Activated T-cell treated with anti-CD3 and anti-CD28 coated beads, Interleukin-2, amount 50 U/mL, for 48 hours (primary cell): Measurements from ENCODE around the gene STK40.

Experiments used
- DNase-seq, 2 experiments: peaks; one replicate each; pipeline ENCODE4 v3.0.0-alpha.2; 2020

Gene STK40

DNA sequence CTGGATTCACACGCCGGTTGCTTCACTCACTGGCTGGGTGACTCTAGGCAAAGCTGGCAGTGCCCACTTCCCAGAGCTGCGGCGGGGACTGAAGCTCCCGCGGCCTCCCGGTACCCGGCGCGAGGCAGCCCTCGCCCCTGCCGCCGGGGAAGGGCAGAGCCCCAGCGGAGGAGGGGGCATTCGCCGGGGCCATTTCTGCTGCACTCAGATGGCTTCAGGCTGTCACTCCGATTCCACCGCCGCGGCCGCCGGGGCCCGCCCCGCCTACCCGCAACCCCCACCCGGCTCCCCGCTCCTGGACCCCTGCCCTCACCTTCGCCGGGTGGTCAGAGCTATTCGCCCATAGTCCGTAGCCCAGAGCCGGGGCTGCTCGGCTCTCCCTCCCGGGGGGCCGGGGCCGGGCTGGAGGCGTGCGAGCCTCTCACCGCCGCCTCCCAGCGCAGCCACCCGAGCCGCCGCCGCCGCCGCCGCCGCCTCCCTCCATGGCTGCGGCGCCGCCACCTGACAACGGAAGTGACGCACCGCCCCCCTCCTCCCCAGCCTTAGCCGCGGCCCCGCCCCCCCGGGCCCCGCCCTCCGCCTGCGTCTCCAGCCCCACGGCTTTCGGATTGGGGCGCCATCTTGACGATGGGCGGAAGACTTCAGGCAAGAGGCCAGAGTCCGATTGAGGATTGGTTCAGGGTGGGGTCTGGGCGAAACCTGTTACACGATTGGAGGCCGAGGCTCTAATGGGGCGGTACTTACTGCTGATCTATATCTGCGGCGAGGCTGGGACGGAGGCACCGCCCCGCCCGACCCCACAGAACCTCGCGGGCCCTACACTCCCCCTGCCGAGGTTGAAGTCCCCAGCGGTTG, at the start of gene STK40:
TSS of gene STK40 (minus strand) at position 515 of the 855 bp plus-strand sequence. CDS start 24,592 bp downstream, outside the sequence.
- DNase-seq = peak; percentile 98

GRCh38 chr1:36433102-36433501, 47.4 kb upstream of the STK40 start:
- no peak for DNase-seq

DNA sequence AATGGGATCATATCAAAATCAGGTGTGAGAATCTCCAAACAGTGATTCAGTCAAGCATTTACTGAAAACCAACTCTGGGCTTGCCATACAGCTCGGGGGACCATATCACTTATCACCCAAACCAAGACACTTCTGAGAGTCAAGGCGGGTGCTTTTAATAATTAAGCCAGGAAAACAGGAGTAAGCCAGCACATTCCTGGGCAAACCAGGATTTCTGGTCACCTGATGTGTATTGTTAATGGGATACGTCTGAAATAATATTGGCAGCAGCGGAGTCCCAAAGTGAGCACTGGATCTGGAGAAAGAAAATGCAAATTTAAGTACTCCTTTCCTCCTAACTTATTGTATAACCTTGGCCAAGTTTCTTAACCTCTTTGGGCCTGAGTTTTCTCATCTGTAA, 46.9 kb upstream of the STK40 start:
- DNase-seq = no peak

GRCh38 chr1:36425791-36426190, 40.1 kb upstream of the STK40 start:
- peak in 1 of 2 experiments; percentile 31 for DNase-seq

- no peak for DNase-seq
Observed at GRCh38 chr1:36421649-36422048, 35.9 kb upstream of the STK40 start.

DNA sequence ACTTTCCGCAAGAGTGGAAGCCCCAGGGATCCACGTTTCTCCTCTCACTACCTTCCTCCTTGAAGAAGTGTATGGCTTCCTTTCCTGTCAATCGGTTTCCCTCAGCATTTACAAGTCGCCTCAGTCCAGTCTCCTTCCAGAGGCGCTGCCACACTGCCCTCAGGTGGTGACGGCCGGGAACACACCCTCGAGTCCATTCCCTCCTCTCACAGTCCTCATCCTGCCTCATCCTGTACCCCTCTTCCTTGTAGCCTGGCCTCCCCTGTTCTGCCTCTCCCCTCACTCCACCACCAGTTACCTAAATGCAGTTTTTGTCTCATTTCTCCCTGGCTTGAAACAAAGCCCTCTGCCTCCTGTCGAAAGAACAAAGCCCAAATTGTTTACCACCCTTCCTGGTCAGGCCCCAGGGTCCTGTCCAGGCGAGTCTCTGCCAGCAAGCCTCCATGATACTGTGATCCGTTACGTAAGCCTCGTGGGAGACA, 35.2 kb upstream of the STK40 start:
- DNase-seq = peak; percentile 97 to 98

DNA sequence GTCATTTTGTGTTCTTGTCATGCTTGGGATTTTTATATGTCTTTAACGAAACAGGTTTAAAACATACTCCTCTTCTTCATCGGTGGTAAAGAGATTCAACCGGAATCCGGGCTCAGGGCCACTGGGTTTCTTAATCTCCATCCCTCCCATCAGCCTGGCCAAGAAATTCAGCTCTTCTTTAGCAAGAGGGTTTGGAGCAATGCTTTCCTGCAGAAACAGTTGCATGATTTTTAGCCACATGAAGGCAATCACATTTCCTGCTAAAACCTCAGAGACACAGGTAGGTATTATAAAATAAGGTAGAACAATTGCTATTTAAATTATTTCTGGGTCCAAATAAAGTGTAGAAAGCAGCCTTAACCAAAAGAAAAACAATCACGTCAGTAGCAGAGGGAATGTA, 34.7 kb upstream of the STK40 start:
- no peak for DNase-seq

GRCh38 chr1:36419569-36419968, 33.8 kb upstream of the STK40 start:
- no peak for DNase-seq

- no peak for DNase-seq
Observed at GRCh38 chr1:36419140-36419539, 33.4 kb upstream of the STK40 start.

GRCh38 chr1:36417931-36418330, 32.2 kb upstream of the STK40 start:
- DNase-seq = no peak

DNA sequence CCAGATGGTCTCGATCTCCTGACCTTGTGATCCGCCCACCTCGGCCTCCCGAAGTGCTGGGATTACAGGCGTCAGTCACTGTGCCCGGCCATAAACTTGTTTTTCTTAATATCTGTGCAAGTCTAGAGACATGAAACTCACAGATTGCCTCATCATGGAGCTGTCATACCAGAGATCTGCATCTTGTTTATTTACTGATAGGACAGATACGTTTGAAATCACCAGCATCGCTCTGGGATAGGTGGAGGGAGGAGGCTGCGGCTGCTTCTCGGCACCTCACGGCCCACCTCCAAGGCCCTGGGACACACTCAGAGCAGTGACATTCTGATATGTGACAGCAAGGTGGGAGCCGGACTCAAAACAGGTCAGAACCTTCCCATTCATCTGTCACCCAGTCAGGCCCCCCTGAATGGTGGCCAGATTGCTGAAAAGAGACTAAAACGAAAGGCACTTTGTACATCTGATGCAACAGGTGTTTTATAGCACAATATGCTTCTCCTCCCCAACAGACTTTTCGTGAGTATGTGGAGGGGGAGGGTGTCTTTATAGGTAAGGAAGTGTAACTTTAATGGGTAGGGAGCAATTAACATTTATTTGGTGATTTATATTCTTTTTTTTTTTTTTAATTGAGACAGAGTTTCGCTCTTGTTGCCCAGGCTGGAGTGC, 30.1 kb upstream of the STK40 start:
- DNase-seq = no peak

DNA sequence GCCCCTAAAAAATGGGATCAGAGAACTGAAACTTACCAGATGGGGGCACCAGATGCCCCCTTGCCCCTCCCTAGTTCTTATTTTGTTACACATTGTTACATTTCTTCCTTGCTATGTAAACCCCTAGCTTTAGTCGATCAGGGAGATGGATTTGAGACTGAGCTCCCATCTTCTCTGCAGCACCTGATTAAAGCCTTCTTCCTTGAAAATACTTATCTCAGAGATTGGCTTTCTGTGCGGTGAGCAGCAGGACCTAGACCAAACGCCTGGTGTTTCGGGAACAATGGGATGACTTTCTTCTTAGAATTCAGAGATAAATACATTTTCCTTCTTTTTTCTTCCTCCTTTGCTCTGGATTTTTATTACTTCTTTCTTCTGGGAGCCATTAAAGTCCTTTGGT, 28.7 kb upstream of the STK40 start:
- no peak for DNase-seq

DNA sequence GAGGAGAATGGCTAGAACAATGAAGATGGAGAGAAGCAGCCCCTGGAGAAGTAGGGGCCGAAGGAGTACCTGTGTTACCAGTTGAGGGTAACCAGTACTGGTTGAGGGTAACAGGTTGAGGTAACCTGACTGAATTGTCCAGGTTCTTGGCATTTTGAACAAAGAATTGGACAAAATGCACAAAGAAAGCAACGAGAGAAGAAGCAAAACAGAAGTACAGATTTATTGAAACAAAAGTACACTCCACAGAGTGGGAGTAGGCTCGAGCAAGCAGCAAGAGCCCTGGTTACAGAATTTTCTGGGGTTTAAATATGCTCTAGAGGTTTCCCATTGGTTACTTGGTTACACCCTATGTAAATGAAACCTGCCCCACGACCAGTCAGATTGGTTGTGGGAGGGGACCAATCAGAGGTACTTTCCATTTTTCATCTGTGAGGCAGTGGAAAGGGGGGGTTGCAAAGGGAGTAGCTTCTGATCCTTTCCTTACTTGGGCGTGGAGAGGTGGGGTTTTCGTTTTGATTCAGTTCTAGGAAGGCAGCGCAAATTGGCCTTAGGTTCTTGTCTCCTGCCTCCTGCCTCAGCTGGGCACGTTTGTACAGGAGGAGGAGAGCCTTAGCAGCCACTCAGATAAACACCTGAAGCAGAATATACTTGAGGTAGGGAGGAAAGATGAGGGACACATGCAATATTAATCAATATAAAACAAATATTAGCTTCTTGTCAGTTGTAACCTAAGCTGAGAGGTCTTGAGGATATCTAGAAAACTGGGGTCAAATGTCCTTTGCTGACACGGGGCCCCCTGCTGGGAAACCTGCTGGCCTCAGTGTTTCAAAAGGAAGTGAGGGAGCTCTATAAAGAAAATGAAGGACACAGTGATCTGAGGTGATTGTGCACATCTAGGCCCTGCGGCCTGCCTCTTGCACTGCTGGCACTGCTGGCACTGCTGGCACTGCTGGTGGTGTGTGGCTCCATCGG, 26.2 kb upstream of the STK40 start:
- peak; percentile 52 to 62 for DNase-seq

GRCh38 chr1:36408479-36408878, 22.8 kb upstream of the STK40 start:
- DNase-seq = no peak

DNA sequence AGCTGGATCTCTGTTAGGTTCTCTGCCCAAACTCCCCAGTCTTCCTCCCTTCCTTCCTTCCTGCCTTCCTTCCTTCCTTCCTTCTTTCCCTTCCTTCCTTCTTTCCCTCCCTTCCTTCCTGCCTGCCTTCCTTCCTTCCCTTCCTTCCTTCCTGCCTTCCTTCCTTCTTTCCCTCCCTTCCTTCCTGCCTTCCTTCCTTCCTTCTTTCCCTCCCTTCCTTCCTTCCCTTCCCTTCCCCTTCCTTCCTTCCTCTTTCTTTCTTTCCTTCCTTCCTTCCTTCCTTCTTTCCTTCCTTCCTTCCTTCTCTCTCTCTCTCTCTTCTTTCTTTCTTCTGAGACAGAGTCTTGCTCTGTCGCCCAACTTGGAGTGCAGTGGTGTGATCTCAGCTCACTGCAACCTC, 20.7 kb upstream of the STK40 start:
- no peak for DNase-seq

DNA sequence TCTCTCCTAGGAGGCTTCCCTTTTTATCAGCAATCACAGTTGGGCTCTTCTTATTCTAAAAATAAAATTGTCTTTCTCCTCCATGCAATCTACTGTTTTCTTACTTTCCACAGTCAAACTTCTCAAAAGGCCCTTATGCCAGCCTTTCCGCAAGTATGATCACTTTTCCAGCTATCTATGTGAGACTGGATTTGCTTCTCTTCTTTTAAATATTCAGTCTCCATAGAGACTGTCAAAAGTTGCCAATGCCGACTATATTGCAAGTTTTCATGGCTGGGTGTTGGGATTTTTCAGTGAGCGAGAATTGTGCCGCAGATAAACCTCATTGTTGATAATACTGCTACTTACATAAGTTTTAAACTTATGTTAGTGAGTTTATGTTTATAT, 16.8 kb upstream of the STK40 start:
- DNase-seq = no peak

GRCh38 chr1:36401602-36402503, 16.1 kb upstream of the STK40 start:
- DNase-seq = no peak

DNA sequence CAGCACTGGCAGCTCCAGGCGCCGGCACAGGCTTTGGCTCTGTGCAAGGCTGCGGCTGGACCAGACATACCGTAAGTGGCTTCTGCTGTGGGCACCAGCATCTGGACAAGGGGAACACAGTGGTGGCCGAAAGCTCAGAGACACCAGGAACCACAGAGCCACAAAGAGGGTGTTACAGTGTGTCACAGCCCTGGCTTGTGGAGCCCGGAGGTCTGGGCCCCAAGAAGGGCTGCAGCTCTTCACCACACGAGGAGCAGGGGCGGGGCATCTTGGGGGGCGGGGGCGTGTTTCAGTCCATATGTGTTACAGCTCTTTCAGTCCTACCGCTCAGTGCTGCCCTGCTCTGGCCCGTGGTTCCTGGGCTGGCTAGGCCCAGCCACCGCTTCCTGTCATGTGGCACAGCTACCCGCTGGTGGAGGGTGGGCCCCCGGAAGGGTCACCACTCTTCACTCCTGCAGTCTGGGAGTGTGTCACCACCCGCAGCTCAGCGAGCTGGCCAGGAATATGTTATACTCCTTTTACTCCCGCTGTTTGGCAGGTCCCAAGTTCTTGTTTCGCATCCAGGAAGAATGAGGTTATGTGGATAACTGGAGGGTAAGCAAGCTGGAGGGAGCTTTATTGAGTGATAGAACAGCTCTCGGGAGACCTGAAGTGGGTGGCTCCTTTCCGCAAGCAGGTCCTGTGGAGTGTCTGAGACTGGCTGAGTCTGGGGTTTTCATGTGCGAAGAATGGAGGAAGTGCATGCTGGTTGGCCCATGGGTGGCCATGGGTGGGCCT, 15.3 kb upstream of the STK40 start:
- peak; percentile 72 to 73 for DNase-seq

DNA sequence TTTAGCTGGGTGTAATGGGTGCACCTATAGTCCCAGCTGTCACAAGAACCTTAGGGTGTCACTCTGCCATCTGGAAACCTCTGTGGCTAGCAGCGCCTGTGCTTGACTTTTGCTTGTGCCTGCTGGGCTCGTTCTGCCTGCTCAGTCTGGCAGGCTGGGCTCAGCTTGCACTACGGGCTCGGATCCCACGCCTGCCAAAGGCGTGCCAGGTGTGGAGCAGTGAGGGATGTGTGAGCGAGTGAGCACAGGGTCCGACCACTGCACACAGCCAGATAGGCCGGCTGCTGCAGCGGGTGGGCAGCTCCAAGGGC, 14.7 kb upstream of the STK40 start:
- no peak for DNase-seq

- DNase-seq = no peak
Observed at GRCh38 chr1:36398370-36398977, 12.8 kb upstream of the STK40 start.
